ENCODE results near the gene NTHL1.

The NTHL1 gene

DNA sequence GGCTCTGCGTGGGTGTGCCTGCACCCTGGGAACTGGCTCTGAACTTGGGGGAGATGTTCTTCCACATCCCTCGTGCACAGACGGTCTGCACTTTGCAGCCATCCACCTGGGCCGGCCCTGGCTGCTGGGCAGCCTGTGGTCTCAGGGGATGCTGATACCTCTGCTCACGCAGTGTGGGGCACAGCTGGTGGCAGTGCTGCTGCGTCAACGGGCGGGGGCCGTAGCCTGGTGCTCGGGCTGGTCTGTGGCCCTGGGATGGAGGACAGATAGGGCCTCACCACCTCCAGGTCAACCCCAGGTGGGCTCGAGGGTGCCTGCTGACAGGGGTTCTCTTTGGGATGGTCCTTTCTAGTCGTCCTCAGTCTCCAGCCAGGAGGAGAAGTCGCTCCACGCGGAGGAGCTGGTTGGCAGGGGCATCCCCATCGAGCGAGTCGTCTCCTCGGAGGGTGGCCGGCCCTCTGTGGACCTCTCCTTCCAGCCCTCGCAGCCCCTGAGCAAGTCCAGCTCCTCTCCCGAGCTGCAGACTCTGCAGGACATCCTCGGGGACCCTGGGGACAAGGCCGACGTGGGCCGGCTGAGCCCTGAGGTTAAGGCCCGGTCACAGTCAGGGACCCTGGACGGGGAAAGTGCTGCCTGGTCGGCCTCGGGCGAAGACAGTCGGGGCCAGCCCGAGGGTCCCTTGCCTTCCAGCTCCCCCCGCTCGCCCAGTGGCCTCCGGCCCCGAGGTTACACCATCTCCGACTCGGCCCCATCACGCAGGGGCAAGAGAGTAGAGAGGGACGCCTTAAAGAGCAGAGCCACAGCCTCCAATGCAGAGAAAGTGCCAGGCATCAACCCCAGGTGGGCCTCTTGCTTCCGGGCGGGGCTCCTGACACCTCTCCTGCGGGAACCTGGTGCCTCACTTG lies 36.5 kb upstream of the NTHL1 start:
- DNase-seq, result no peak

DNA sequence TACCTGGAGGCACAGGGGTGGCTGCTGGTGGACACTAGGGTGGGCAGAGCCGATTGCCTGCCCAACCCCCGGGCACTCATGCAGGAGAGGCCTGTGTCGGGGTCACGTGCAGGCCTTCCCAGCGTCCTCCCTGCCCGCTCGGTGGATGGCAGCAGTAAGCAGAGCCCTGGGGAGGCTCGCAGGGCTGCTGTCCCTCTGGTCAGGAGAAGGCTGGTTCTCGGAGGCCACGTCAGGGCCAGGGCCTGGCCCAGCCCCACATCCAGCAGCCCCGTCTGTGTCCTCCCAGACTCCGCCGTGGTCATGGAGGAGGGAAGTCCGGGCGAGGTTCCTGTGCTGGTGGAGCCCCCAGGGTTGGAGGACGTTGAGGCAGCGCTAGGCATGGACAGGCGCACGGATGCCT lies 35.8 kb upstream of the NTHL1 start:
- no peak for DNase-seq

DNA sequence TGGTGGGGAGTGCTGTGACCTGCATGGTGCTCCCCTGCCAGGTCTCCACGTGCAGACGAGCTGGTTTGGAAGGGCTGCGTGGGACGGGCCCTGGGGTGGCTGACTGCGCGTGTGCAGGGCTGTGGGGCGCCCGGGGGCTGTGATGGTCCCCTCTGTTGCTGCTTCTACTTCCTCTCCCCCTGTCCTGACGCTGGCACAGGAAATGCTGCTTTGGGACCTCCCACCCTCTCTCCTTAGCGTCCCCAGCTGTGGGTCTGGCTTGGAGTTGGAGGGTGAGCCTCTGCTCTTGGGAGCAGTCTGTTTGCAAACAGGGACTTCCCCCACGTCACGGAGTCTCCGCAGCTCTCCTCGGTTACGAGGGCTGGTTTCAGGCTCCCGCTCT lies 35.3 kb upstream of the NTHL1 start:
- no peak for DNase-seq

DNA sequence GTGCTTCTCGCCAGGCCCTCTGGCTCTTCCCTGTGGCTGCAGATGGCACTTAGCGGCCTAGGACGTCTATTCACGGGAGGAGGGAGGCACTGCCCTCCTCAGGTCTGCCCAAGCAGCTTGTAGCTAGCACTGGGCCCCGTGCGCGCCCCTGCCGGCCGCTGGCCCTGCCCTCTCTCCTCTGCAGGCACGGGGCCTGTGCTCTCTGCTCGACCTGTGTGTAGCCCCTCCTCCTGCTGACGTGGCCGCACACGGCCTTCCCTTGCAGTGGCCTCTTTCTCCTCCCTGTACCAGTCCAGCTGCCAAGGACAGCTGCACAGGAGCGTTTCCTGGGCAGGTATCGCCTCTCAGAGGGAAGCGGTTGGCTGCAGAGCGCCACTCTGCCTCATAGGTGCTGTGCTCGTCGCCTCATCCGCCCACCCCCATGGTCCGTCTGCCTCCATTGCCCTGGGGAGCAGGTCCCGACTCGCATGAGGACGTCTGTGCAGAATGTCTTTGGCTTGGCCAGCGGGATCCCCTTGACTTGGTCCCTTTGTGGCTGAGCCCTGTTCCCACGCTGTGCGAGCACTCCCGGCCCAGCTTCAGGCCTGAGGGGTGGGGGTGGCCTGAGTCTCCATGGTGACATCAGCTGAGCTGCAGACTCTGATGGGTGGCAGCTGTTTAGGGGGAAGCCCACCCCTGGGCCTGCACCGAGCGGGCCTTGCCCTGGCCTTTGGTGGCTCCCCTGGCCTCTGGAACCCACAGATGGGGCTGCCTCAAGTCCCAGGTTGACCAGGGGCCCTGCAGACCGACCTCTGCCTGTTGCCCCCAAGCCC lies 34.7 kb upstream of the NTHL1 start:
- DNase-seq, result no peak

DNA sequence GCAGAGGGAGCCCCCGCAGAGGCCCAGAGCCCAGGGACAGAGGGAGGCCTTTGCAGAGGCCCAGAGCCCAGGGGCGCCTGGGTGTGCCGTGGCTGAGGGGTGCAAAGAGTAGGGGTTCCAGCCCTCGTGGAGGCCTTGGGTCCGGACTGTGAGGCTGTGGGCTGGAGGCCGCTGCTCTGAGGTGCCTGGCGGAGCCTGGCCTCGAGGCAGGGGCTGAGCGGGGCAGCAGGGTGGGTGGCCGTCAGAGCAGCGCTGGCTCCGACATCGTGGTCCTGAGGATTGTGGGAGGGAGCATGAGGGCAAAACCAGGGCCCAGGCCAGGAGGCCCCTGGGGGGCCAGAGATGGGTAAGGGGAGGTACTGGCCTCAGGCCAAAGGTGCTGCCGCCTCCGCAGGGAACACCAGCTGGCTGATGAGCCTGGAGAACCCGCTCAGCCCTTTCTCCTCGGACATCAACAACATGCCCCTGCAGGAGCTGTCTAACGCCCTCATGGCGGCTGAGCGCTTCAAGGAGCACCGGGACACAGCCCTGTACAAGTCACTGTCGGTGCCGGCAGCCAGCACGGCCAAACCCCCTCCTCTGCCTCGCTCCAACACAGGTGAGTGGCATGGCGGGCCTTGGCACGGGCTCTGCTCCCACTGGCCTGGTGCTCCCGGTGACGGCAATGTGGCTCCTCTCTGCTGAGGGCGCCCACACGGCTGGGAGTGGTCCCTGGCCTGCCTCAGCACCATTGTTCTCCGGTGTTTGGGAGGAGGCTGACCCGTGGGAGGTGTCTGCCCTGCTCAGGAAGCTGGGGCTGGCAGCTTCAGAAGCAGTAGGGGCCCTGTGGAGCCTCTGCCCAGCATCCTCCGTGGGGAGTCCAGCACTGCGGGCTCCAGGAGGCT lies 33.8 kb upstream of the NTHL1 start:
- DNase-seq, result no peak

DNA sequence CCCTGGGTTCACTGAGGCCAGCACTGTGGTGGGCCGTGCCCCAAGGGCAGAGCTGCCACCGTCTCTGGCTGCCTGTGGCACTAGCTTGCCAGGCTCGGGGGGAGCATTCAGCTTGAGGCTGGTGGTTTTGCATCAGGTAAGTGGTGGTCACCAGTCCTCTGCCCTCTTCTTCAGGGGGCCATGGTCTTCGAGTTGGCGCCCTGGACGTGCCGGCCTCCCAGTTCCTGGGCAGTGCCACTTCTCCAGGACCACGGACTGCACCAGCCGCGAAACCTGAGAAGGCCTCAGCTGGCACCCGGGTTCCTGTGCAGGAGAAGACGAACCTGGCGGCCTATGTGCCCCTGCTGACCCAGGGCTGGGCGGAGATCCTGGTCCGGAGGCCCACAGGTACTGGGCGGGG lies 32.4 kb upstream of the NTHL1 start:
- DNase-seq, result no peak

DNA sequence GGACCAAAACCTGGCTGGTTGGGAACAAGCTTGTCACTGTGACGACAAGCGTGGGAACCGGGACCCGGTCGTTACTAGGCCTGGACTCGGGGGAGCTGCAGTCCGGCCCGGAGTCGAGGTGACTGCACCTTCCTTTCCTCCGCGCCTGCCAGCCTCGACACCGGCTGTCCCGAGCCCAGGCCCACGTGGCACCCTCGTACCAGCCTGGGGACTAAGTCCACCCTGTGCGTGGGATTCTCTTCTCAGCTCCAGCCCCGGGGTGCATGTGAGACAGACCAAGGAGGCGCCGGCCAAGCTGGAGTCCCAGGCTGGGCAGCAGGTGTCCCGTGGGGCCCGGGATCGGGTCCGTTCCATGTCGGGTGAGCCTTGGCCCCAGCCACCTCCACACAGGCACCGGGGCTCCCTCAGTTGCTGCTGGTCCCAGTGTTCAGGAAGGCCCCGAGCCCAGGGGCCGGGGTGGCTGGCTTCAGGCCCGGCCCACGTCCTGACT lies 31.7 kb upstream of the NTHL1 start:
- no peak for DNase-seq

DNA sequence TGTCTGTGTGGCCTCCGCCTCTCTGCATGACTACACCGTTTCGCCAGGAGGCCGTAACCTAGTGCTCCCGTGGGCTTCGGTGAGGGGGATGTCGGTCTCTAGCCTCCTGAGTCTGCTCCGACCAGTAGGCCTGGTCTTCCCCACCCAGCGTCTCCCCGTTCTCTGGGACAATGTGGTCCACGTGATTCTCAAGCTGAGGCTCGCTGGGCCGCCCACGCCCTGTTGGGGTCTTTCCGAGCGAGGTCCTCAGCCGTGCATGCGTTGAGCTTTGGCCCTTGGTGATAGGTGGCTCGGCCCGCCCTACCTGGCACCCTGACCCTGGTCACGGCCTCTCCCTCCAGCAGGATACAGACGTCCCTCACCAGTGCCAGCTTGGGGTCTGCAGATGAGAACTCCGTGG lies 31.1 kb upstream of the NTHL1 start:
- no peak for DNase-seq

DNA sequence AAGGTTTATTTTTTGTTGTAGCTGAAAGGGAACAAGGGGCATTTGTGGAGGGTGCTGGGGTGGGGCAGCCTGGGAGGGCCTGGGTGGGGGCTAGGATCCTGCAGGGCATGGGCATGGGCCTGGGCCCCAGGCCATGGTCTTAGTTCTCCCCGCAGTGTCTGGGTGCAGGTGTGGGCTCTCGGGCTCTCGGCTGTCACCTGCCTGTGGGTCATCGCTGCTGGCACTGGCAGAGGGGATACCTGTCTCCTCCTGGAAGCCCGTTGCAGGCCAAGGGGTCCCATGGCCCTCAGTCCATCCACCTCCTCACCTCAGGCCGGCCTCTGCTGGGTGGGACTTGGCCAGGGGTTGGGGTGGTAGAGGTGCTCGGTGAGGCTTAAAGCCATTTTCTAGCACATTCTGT lies 30.5 kb upstream of the NTHL1 start:
- no peak for DNase-seq

DNA sequence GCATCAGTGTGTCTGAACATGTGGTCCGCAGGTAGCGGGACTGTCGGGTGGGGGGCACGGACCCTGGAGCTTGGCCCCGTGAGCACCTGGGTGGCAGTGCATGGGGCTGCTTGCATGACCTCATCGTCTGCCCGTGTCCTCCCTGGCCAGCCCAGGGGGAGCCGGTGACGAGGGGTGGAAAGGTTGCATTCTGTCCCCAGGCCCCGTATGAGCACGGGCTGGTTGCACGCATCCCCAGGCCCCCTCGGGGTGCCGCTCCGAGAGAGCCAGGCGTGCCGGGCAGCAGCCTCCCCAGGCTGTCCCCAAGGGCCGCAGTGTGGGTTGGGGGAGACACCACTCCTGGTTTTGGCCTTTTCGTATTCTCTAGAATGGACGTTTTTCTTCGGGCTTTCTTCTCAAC lies 30.1 kb upstream of the NTHL1 start:
- no peak for DNase-seq

DNA sequence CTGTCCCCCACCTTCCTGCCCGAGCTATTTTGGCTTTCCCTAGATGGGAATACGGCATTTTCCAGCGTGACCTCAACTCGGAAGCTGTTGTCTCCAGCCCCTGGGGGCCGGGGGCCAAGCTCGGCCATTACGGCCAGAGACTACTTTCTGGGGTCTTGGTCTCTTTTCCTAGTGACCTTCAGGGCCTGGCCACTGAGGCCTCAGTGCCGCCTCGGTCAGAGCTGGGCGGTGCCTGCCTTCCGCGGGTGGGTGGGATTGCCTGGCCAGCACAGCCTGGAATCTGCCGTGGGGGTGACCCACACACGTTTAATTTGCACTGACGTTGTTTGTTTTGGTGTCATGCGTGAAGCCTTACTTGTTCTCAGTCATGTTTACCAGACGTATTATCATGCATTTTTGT lies 29.4 kb upstream of the NTHL1 start:
- no peak for DNase-seq

DNA sequence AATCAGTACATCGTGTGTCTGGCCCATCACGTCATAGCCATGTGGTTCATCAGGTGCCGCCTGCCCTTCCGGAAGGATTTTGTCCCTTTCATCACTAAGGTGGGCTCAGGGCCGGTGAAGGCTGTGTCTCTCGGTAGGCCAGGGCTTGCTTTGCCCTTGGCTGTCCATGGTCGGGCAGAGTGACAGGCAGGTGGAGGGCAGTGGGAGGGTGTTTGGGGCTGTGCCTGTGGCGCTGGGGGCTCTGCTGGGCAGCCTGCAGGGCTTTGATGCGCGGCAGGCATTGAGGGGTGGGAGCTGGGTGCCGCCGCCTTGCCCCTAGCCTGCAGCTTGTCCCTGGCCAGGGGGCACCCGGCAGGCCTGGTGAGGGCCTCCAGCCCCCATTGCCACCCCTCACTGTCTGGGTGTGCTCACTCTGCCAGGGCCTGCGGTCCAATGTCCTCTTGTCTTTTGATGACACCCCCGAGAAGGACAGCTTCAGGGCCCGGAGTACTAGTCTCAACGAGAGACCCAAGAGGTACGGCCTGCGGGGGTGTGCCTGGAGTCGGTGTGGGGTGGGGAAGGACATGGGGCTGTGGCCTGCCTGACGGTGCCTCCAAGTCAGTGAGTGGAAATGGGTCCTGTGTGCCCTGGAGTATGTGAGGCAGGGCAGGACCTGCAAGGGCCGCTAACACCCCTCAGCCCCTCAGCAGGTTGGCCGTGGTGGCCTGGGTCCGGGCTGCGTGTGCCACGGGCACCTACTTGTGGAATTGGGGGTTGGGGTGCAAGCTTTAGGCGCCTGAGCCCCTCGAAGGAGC lies 28.6 kb upstream of the NTHL1 start:
- DNase-seq, result no peak

DNA sequence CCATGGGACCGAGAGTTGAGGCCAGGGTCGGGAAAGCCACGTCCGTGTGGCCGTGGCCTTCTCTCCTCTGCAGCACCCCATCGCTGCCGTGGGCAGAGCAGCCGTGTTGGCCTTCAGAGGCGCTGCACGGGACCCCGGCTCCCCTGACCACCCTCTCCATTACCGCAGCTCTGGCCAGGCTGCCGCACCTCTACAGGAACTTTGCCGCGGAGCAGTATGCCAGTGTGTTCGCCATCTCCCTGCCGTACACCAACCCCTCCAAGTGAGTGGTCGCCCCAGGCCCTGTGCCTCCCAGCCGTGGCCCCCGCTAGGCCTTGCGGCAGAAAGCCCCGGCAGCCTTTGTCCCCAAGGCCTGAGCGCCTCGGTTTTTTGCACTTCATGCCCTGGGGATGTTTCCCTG lies 28.0 kb upstream of the NTHL1 start:
- no peak for DNase-seq

DNA sequence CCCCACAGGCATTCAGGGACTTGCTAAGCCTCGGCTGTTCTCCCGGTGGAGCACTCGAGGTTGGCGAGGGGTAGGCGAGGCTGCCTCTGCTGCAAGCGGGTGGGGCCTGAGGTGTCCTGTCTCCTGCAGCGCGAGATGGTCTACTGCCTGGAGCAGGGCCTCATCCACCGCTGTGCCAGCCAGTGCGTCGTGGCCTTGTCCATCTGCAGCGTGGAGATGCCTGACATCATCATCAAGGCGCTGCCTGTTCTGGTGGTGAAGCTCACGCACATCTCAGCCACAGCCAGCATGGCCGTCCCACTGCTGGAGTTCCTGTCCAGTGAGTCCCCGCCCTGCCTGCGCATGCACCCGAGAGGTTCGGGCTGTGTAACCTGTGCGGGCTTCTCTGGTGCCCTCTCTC lies 26.4 kb upstream of the NTHL1 start:
- DNase-seq, result no peak

DNA sequence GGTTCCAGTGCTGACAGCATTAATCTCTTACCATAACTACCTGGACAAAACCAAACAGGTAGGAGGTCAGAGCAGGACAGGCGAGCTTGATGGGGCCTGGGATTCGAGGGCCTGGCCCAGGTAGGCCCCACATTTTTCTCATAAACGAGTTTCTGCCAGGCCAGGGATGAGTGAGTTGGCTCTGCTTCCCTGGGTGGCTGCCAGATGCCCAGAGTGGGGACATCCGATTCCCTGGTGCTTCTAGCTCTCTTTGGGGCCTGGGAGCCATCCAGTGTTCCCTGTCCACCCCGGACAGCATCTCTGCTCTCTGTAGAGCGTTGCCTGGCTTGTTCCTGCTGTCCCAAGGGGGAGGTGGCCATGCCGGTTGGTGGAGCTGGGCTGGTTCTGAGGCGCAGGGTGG lies 25.3 kb upstream of the NTHL1 start:
- no peak for DNase-seq

DNA sequence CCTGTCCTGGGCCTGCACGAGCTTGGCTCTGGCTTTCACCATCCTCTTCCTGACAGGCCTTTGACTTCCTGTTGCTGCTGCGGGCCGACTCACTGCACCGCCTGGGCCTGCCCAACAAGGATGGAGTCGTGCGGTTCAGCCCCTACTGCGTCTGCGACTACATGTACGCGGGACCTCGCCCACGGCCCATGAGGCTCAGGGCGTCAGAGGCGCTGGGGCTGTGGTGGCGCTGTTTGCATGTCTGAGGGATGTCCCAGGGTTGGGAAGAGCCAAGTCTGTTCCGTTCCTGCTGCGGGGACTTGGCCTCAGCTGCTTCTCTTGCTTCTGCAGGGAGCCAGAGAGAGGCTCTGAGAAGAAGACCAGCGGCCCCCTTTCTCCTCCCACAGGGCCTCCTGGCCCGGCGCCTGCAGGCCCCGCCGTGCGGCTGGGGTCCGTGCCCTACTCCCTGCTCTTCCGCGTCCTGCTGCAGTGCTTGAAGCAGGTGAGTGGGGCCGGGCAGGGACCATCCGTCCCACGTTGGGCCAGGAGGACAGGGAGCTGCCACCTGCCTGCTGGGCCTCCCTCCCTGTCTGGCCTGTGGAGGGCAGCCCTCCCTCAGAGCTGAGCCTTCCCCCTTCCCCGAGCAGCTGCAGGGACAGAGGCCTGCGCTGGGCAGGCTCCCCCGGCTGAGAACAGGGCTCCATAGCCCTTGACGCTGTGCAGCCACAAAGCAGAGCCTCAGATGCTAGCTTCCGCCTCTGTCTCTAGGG lies 24.0 kb upstream of the NTHL1 start:
- no peak for DNase-seq

DNA sequence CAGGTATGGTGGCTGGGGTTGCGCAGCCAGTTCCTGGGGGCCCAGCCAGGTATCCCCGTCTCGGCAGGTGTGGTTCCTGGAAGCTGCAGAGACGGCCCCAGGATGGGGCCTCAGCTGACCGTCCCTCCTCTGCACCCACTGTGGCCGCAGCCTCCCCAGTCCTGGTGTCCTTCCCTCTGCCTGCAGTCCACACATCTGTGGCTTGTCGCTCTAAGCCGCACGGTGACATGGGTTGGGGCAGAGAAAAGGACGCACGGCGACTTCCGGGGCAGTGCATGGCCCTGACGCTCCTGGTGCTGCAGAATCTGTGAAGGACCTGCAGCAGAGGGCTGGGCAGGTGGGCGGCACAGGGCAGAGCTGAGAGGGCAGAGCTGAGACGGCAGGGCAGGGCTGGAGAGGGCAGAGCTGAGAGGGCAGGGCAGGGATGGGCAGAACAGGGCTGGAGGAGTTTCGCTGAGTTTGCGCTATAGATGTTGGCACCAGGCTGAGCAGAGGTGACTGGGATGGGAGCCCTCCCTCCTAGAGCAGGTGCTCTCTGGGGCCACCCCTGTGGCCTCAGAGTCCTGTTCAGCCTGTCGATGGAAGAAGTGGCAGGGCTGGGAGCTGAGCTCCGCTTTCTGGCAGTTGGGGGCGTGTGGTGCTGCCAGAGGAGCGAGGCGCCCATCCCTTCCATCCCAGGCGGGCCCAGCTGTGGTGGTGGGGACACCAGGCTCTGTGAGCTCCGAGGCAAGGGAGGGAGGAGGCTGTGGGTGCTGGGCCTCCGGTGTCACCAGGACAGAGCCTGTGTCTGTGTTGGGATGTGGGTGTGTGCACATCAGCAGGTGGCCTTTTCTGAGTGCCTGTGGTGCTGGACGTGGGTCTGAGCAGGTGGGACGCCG lies 23.2 kb upstream of the NTHL1 start:
- no peak for DNase-seq

DNA sequence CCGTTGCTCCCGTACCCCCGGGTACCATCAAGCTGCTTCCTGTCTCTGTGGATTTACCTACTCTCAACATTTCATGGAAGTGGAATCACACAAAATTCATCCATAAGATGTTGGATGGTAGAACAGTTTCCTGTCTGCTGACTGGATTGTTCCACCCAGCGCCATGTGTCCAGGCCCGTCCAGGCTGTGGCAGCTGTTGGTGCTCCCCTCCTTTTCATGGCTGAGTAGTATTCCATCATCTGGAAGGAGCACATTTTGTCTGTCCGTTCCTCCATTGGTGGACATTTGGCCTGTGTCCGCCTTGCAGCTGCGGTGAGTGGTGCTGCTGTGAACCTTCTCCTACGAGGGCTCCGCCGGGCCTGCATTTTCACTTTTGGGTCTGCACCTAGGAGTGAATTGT lies 18.5 kb upstream of the NTHL1 start:
- DNase-seq, result no peak

DNA sequence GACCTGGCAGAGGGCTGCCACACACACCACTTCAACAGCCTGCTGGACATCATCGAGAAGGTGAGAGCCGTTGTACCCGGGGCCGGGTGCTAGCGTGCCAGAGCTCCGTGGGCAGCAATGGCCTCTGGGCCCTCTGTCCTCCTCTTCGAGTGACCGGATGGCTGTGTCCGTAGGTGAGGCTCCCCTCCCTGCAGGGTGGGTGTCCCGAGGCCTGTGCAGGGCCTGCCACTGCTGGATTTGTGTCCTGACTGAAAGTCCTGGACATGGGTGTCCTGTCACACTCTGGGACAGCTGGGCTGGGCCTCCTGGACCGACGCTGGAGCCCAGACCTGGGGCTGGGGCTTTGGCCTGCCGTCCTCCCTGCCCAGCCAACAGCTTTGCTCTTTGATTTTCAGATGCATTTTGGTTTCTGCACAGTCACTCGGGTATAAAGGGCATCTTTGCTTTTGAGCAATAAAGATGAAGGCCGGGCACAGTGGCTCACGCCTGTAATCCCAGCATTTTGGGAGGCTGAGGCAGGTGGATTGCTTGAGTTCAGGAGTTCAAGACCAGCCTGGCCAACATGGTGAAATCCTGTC lies 16.8 kb upstream of the NTHL1 start:
- DNase-seq, result no peak

DNA sequence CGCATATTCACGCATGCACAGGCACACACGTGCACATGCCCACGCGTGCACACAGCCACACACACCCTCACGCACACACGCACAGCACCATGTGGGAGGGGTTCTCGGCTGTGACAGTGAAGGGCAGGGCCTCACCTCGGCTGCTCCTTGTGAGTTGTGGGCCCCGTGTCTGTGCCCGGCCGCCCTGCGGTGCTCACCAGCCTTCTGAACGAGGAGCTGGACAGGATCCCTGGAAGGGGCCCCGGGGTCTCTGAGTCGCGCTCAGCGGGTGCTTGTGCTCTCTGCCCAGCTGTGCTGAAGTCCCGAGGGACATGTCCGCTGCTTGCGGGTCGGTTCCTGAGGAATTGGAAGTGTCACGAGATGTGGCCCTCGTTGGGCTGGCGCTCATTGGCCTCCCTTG lies 16.2 kb upstream of the NTHL1 start:
- no peak for DNase-seq
